ENCODE data around the gene BCAT1.

DNA sequence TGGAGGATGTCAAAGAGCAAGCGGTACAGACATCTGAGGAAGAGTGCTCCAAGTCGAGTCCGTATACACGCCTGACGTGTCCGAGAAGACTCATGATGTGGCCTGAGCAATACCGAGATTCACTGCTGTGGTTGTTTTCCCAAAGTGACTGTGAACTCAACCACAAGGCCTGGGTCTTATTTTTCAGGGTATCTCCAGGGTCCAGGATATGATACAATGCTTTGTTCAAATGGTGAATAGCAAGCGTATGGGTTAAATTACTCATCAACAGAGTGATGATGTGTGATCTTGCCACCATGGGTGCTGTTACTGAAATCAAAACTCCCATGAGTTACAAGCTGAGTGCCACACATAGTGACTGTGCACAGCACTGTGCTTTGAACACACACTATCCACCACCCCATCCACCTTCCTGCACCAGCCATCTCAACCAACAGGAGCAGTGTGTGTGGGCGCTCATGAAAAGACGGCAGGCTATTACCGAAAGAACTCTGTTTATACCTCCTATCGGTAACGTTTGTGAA lies 109.6 kb downstream of the BCAT1 start:
- TF ChIP-seq CTCF (IDR thresholded peaks at IDR 0.05) (no peak), POLR2A (IDR thresholded peaks at IDR 0.05) (no peak)

Measured in Peyer's patch (tissue), 4 donors.